Fibroblast of the conjunctiva (primary cell): ENCODE results near the gene RHBDD1.

Source experiments
- DNase-seq: peaks from one replicate; pipeline ENCODE4 v3.0.0-alpha.2; 2010; ENCODE audit warnings: low read depth

RHBDD1 gene

DNA sequence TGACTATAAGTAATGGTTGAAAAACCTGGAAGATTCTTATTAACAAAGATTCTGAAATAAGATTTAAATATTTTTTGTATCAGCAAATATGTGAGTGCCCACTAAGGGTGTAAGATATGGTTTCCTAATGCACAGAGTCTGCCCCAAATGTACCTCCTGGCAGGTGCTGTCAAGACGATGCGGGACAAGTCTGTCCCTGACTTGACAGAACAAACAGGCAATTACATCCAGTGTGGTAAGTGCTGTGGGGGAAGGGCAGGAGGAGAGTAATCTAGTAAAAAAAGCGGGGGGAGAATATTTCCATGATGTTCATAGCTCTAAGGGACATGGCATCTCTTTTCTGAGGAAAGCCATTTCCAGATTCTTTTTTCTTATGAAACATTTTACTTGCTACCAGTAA, 200.7 kb downstream of the RHBDD1 start:
- DNase-seq, result no peak

DNA sequence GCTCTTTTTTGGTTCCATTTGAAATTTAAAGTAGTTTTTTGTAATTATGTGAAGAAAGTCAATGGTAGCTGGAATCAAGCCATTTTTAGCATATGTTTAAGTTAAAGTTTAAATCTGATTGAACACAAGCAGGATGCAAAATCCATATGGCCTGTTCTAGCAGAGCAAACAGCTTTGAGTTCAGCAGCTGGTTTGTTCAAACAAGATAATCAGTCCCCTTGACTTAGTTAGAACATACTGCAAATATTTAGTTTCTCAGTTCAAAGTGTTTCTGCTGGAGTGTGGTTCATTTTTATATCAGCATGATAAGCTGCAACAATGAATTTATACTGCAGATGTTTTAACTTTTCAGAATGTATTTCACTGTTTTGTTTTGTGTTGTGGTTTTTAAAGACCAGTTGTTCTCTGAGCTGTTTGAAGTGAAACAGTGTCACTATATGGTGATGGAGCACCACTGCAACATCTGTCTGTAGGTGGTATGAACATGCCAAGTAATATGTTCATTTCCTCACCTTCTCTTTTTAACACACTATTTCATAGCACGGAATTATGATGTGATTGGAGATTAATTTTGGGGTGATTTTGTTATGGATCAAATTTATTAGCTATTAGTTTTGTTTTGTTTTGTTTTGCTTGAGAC, 202.8 kb downstream of the RHBDD1 start:
- DNase-seq, result no peak

DNA sequence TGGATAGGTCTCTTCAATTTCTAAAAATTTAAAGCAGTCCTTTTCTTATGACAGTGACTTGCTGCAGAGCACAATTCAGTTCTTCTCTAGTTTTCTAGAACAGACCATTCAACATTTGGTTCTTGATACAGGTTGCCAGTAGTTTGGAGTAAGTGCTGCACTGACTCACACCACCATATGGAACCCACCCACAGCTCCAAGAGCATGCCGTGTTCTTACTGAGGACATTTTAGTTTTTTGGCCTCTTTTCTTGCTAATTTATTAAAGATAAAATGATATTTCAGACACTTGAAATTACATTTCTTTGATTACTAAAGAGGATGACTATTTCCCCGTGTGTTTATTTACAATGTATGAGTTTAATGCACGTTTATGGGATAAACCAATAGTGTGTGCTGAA, 208.1 kb downstream of the RHBDD1 start:
- no peak for DNase-seq
